HL-60/S4 treated with phorbol 12-myristate 13-acetate at 8.2 ng/mL for 4 days and 3 days (cell line): ENCODE results near the gene TEDC2.

Experiments used
- in situ Hi-C: fragments of 300-500 bp; cut with MboI; formaldehyde crosslinking; loops from 2 replicates; pipeline ENCODE4 v1.15.0; 2022; ENCODE audit warnings: low sequenced_read_pairs

The TEDC2 gene

DNA sequence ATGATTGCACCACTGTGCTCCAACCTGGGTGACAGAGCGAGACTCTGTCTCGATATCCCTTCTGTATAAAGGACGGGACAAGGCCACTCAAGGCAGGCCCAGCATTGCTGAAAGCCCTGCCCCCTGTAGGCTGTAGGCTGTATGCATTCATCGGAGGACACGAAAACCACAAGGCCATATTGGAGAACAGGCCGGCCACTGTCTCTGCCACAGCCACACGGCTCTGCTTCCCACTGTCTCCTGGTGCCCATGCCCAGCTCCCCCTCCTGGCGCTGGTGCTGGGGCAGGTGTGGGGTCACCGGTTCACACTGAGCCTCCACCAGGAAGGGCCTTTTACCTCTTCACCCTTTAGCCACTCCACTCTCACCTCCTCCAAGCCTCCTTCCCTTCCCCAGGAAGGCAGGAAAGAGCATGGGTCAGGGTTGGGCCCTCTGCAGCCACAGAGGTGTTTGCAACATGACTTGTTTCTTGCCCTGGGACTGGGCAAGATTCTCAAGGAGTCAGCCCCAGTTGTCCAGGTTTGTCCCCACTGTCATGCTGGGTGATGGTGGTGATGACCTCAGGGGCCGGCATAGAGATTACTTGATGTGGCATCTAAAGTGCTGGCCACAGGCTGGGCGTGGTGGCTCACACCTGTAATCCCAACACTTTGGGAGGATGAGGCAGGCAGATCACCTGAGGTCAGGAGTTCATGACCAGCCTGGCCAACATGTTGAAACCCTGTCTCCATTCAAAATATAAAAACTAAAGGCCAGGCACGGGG lies 5.9 kb downstream of the TEDC2 start:
- in situ Hi-C loops: no loop called here

DNA sequence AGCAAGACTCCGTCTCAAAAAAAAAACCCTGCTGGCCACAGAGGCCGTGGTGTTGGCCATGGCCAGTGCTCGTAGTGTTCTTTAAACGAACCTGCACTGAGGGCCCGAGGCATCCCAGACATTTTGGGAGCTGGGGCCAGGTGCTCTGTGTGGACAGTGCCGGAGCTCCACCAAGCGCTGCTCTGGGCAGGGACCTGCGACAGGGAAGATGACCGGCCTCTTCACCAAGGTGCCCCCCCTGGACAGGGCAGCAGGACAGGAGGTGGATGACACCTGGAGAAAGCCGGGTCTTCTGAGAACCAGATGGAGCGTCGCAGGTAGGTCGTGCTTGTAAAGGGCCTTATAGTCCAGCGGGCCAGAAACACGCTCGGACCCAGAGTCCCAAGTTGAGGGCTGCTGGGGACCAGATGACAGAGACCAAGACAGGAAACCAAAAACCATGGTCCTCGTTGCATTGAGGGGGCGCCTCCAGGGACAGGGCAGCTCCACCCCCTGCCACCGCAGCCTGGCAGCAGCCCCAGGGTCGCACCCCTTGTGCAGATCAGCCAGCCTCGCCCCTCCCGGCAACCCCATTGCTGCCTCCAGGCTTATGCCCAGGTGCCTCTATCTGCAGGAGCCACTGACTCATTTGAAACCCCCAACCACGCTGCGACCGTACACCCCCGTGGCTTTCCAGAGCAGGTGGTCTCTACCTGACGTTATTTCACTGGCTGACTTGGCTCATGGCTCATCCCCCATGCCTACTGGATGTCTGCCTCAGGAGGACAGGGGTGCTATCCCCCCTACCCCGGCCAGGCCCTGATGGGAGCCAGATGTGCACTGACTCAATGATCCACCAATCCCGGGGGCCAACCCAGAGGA lies 7.0 kb downstream of the TEDC2 start:
- in situ Hi-C loops: no loop called here

DNA sequence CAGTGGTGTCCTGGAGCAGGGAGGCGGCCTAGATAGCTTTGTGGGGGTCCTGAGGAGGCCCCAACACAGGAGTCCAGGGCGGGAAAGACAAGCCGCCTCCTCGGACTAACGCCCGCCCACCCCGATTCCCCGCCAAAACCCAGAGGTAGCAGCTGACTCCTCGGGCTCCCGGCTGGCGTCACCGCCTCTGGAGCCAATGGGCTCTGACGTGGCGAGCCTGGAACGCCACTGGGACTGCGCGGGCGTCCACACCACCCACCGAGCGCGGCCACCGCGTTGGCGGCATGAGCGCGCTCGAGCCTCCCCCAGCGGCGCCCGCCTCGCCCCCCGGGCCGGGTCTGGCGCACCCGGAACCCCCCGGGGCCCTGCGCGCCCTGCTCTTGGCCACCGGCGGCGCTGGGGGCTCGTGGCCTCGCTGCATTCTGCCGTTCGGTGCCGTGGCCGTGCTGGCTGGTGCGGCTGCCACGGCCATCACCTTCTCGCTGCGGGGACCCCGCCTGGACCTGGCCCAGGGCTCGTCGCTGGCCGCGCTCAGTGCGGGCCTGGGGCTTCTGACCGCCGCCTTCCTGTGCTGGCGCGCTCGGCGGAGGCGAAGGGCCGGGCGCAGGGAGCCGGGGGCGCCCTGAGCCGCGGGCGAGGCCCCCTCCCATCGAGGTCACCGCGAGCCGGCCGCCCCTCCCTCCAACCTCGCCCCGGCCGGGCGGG lies 7.8 kb downstream of the TEDC2 start:
- in situ Hi-C loops: no loop called here

GRCh38 chr16:2468233-2468724 lies 8.4 kb downstream of the TEDC2 start:
- in situ Hi-C loops: no loop called here

DNA sequence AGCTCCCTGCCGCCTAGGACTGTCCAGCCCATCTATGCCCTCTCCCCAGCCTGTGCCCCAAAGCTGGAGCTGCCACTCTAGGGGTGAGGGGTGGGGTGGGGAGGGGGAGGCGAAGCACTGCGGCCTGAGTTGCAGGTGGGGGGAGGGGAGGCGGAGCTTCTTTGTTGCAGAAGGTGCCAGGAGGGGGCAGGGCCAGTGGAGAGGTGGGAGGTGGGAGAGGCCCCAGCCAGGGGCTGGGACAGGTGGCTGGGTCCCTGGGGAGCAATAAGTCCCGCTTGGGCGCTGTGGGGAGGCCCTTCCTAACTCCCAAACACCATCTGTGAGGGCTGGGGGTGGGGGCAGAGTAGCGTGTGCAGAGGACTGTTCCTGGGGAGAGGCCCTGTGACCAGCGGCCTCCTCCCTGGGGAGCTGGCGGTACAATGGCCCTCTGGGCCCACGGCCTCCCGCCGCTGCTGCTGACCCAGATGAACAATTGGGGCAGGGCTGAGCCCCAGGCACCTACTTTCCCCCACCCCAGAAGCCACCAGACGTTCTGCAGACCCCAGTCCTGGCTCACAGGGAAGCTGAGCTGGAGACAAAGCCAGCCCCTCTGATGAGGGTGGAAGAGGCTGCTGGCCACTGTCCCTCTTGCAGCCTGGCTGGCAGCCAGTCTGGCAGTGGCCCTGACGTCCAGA lies 9.0 kb downstream of the TEDC2 start:
- in situ Hi-C loops: no loop called here

DNA sequence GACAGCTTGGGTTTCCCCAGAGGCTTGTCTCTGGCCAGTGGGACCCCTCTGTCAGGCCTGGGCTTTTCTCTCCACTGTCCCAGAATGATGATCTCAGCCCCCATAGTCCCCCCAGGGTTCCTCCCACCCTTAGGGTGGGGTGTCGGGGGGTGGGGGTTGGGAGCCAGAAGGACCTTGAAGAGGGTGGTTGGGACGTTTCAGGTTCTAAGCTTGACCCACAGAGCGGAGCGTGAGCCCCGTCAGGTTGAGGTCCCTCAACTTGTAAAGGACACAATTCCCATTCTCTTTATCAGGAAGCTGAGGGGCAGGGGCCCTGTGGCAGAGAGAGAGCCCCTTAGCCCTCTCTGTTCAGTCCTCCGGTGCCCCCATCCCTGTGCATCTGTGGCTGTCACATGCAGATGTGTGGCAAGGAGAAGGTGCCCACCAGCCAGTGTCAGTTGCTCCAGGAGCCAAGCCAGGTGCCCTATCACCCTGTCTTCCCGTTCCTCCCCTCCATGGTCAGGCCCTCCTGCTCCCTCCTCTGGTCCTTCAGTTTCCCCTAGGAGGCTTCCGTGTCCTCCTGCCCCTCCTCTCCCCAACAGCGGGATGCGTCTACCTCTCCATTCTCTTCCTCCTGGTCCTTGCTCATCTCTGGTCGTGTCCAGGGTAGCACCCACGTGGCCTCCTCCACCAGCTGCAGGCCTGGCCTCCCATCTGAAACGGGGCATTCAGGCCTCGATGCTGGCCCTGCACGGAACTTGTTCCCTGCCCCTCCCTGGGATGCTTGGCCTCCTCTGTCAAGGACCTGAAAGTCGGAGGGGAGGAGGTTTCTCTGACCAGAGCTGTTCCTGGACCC lies 9.7 kb downstream of the TEDC2 start:
- in situ Hi-C loops: no loop called here

DNA sequence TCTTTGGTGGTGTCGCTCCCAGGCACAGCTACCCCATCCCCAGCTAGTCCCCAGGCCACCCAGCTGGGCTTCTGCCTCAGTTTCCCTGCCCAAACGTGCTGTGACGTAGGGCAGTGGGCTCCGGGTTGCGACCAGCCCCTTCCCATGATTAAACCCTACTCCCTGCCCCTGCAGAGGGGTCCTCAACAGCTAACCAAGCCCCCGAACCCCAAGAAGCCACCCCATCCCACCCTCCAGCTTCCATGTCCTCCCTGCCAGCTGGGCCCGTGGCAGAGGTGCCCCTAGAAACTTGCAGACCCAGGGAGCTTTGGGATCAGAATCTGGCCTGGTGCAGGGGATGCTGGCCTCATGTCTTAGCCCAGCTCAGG lies 10.3 kb downstream of the TEDC2 start:
- in situ Hi-C loops: no loop called here

DNA sequence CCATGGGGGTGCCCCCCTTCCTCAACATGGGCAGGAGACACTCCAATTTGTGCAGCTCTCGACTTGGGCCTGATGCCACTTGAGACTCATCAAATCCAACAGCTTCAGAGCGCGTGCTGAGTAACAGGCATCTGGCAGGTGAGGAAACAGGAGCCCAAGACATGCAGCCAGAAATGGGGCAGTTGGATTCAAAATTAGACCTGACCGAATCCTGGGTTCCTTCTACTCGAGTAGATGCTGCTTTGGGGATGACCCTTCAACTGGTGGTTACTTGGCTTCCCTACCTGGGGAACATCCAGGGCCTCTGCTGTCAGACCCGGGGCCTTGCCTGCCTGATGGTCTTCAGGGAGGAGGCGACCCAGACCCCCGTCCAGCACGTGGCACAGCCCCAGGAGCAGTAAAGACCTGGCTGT lies 10.7 kb downstream of the TEDC2 start:
- in situ Hi-C loops: no loop called here

- in situ Hi-C loops: no loop called here
Measured at GRCh38 chr16:2471016-2471652, 11.2 kb downstream of the TEDC2 start, which contains the start of gene NTN3. Gene NTN3 (plus strand): TSS chr16:2471297. CDS start chr16:2471702, 405 bp downstream.

GRCh38 chr16:2471653-2472487 lies 12.0 kb downstream of the TEDC2 start:
- in situ Hi-C loops: no loop called here

- in situ Hi-C loops: no loop called here
Measured at GRCh38 chr16:2472488-2472864, 12.6 kb downstream of the TEDC2 start.

DNA sequence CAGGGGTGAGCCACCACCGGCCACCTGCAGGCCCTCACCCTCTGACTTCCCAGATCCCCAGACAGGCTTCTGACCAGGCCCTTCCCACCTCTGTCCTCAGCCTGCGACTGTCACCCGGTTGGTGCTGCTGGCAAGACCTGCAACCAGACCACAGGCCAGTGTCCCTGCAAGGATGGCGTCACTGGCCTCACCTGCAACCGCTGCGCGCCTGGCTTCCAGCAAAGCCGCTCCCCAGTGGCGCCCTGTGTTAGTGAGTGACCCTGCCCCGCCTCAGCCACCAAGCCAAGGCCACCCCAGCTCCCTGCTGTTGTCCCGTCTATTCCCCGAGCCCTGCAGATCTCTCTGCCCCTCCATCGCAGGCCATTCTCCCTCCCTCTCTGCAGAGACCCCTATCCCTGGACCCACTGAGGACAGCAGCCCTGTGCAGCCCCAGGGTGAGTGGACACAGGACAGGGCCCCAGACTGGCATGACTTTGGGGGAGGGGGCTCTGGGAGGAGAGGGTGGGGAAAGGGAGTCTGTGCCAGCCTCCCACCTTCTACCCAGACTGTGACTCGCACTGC lies 13.1 kb downstream of the TEDC2 start:
- in situ Hi-C loops: no loop called here

DNA sequence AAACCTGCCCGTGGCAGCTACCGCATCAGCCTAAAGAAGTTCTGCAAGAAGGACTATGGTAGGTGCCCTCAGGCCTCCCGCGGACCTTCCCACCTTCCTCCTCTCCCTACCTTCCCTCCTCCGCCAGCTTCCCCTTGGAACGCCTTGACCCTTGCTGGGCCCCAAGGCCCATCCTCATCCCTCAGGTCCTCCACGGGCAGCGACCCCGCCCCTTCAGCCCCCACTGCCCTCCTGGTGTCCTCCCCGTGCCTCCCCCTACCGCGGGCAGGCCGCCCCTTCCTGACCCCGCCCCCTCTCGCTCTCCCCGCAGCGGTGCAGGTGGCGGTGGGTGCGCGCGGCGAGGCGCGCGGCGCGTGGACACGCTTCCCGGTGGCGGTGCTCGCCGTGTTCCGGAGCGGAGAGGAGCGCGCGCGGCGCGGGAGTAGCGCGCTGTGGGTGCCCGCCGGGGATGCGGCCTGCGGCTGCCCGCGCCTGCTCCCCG lies 13.6 kb downstream of the TEDC2 start:
- in situ Hi-C loops: no loop called here

DNA sequence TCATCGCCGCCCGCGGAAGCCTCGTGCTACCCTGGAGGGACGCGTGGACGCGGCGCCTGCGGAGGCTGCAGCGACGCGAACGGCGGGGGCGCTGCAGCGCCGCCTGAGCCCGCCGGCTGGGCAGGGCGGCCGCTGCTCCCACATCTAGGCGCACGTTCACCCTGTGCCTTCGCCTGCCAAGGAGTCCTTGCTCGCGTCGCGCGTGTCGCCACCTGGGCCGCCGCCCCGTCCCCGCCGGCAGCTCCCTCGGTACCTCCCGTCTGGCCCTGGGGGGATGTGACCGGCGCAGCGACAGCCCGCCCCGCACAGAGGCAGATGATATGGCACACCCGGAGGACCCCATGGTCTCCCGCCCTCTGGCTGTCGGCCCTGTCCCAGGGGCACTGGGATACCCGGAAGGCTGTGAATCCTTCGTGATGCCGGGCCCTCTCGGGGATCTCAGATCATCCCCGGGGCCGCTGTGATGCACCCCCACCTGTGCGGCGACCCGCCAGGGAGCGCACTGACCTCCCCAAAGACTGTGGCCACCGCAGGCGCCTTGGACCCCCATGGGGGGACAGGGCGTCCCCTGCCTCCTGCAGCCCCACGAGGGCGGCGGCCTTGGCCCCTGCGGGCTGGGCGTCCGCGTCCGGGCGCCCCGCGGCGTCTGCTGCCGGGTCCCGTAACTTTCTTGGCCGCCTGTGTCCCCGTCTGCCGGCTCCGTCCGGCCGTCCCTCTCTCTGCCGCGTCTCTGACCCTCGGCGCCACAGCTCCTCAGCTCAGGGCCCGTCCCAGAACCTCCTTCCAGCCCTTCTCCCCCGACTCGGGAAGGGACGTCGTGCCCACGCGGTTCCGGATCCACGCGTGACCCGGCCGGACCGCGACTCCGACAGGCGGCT lies 14.3 kb downstream of the TEDC2 start:
- in situ Hi-C loops: no loop called here

DNA sequence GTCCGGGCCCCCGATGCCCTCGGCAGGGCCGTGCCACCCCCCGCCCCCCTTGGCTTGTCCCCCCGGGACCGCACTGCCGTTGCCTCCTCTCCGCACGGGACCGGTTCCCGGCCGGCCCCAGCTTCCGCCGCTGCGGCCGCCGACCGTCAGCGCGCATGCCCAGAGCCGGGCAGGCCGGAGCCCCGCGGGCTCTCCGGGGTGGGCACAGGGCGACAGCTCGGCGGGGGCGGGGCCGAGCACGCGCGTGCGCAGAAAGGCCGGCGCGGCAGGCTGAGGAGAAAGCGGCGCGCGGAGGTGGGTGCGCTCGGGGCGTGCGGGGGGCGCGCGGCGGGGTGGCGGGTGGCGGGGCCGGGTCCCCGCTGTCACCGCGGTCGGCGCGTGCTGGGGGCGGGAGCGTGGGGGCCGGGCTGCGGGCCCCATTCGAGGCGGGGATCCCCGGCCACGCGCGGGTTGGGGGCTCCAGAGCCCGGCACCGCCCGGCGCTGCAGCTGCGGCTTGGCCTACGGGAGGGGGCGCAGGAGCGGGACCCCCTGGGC lies 15.0 kb downstream of the TEDC2 start, which contains the start of gene TBC1D24:
TSS of gene TBC1D24 (plus strand) at position 251 of the 536 bp plus-strand sequence. CDS start 21,022 bp downstream, outside the sequence.
- in situ Hi-C loops: no loop called here

GRCh38 chr16:2475413-2476344 lies 15.8 kb downstream of the TEDC2 start:
- in situ Hi-C loops: no loop called here
